ENCODE measurements around the gene COL26A1.
"Not testable (repeated sequence)": the region's sequence is repeated elsewhere in the genome, so short reads cannot be mapped to it uniquely, and the experiment has no call there.

- not testable (repeated sequence) for TF ChIP-seq POLR2A (IDR thresholded peaks at IDR 0.05; ENCODE audit: low read length); GATA1 (IDR thresholded peaks at IDR 0.05; ENCODE audit: low read depth, low read length)
Measured at GRCh38 chr7:101561293-101561692, 198.6 kb downstream of the COL26A1 start.
